ENCODE results near the gene JUNB. TPM values are rescaled to one million over a fixed set of nuclear protein-coding genes. Genes with fewer than 3 reads are reported as not detected.
"Not testable (repeated sequence)": the region's sequence is repeated elsewhere in the genome, so short reads cannot be mapped to it uniquely, and the experiment has no call there.

The JUNB gene
- polyA plus RNA-seq, 3 donors: 1,279 to 3,167 (median 1,468) TPM

DNA sequence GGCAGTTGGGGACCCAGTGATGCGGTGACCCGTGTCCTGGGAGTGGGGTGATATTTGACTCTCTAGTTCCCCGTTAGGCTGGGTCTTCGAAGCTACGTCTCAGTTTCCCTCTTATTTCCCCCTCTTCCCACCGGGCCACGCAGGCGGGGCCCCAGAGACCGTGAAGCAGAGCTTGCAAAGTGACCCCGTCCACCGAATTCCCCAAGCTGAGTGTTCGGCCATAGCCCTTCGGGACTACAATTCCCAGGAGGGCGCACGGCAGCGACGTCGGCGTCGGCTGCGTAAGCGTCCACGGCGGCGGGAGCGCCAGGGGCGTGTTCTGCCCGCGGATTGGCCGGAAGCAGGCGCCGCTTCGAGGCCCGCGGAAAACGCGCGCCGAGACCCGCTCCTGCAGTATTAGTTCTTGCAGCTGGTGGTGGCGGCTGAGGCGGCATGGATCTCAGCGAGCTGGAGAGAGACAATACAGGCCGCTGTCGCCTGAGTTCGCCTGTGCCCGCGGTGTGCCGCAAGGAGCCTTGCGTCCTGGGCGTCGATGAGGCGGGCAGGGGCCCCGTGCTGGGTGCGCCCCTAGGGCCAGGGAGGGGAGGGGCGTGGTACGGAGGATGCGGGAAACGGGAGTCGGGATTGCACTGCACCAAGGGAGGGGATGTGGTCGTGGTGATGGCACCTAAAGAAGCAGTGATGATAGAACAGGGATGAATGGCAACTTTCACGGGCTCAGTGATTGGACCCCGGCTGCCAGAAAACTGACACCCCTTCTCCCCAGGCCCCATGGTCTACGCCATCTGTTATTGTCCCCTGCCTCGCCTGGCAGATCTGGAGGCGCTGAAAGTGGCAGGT, 15.2 kb downstream of the JUNB start, which contains the start of gene RNASEH2A:
TSS of gene RNASEH2A (plus strand) at position 343 of the 840 bp plus-strand sequence. CDS start at position 433, 90 bp downstream.
- Histone ChIP-seq H3K9ac (ENCODE audit: insufficient read depth, low read length, poor library complexity, severe bottlenecking) (peak within 1 kb of the TSS; percentile 63), H3K36me3 (replicated peaks in 1 of 2; ENCODE audit: control insufficient read depth in 1 of 2, insufficient read depth in 2 of 2, low read length in 2 of 2) (no peaks in the 10 kb centered on the region), H3K27me3 (ENCODE audit: control insufficient read depth in 2 of 2, insufficient read depth in 2 of 2, low read length in 2 of 2) (peaks cover 4 to 18% of the 10 kb centered on the region in 2 donors), H3K9me3 (replicated peaks in 1 of 2; ENCODE audit: control insufficient read depth in 1 of 2, insufficient read depth in 1 of 2, low read length in 2 of 2) (no peaks in the 10 kb centered on the region), H4K20me1 (ENCODE audit: insufficient read depth, low read length) (no peaks in the 10 kb centered on the region), H3K4me1 (ENCODE audit: control insufficient read depth in 1 of 2, insufficient read depth in 2 of 2, low read length in 2 of 2) (peaks cover 20 to 26% of the 10 kb centered on the region in 2 donors), H3K4me3 (replicated peaks in 1 of 3; ENCODE audit: low read depth in 2 of 3, low read length in 3 of 3) (peak within 1 kb of the TSS; percentile 61 to 77 (median 63)), H3K4me2 (replicated peaks; ENCODE audit: extremely low read depth, low read length, poor library complexity, severe bottlenecking) (peak within 1 kb of the TSS; percentile 86), H2AFZ (ENCODE audit: insufficient read depth, low read depth, low read length, poor library complexity, severe bottlenecking) (peak within 1 kb of the TSS; percentile 98), H3K27ac (ENCODE audit: low read depth in 1 of 2, low read length in 2 of 2) (peak within 1 kb of the TSS; percentile 2 to 36), H3K79me2 (ENCODE audit: insufficient read depth, low read length) (peaks cover 7% of the 10 kb centered on the region)
- Mint-ChIP-seq H3K9me3 (peaks cover 0 to 4% (median 0%) of the 10 kb centered on the region in 7 donors), H3K27me3 (ENCODE audit: low read depth in 3 of 3) (peaks cover 10 to 18% (median 14%) of the 10 kb centered on the region in 3 donors), H3K27ac (peak within 1 kb of the TSS; percentile 69 to 90 (median 79)), H3K4me1 (peaks cover 23% of the 10 kb centered on the region), H3K36me3 (peaks cover 11 to 18% of the 10 kb centered on the region in 2 donors), H3K4me3 (peak within 1 kb of the TSS; percentile 83 to 92)
- peak; percentile 82 to 89 (median 86) for DNase-seq
- TF ChIP-seq CTCF (IDR thresholded peaks at IDR 0.05): no peak
- intact Hi-C loops (cut with micrococcal nuclease): loop anchor here in 1 of 2 donors (5.0 kb wide), 1 partner anchor 36 kb away; no protein-coding TSS in a partner anchor
- 1% methylated on average over 50 of the region's 66 CpGs for WGBS (ENCODE audit: insufficient coverage)

GRCh38 chr19:12815088-12815487, 23.8 kb downstream of the JUNB start:
- Histone ChIP-seq H3K27ac (ENCODE audit: low read depth in 1 of 2, low read length in 2 of 2) (no peak overlapping the region), H2AFZ (ENCODE audit: insufficient read depth, low read depth, low read length, poor library complexity, severe bottlenecking) (no peak overlapping the region), H3K9ac (ENCODE audit: insufficient read depth, low read length, poor library complexity, severe bottlenecking) (no peak overlapping the region), H3K27me3 (ENCODE audit: control insufficient read depth in 2 of 2, insufficient read depth in 2 of 2, low read length in 2 of 2) (no peaks in the 10 kb centered on the region), H3K4me3 (replicated peaks in 1 of 3; ENCODE audit: low read depth in 2 of 3, low read length in 3 of 3) (no peak overlapping the region), H4K20me1 (ENCODE audit: insufficient read depth, low read length) (no peaks in the 10 kb centered on the region), H3K9me3 (replicated peaks in 1 of 2; ENCODE audit: control insufficient read depth in 1 of 2, insufficient read depth in 1 of 2, low read length in 2 of 2) (no peaks in the 10 kb centered on the region), H3K4me2 (replicated peaks; ENCODE audit: extremely low read depth, low read length, poor library complexity, severe bottlenecking) (no peak overlapping the region), H3K79me2 (ENCODE audit: insufficient read depth, low read length) (no peaks in the 10 kb centered on the region), H3K4me1 (ENCODE audit: control insufficient read depth in 1 of 2, insufficient read depth in 2 of 2, low read length in 2 of 2) (no peaks in the 10 kb centered on the region), H3K36me3 (replicated peaks in 1 of 2; ENCODE audit: control insufficient read depth in 1 of 2, insufficient read depth in 2 of 2, low read length in 2 of 2) (peaks cover 0 to 15% of the 10 kb centered on the region in 2 donors)
- Mint-ChIP-seq H3K27me3 (ENCODE audit: low read depth in 3 of 3) (peaks cover 0 to 5% (median 2%) of the 10 kb centered on the region in 3 donors), H3K27ac (no peak overlapping the region), H3K9me3 (peaks cover 0 to 2% (median 0%) of the 10 kb centered on the region in 7 donors), H3K4me1 (no peaks in the 10 kb centered on the region), H3K36me3 (peaks cover 17 to 32% of the 10 kb centered on the region in 2 donors), H3K4me3 (no peak overlapping the region)
- 97% methylated on average over 6 of the region's 7 CpGs for WGBS (ENCODE audit: insufficient coverage)
- no peak for TF ChIP-seq CTCF (IDR thresholded peaks at IDR 0.05)
- DNase-seq: no peak
- intact Hi-C loops (cut with micrococcal nuclease): no loop called here

DNA sequence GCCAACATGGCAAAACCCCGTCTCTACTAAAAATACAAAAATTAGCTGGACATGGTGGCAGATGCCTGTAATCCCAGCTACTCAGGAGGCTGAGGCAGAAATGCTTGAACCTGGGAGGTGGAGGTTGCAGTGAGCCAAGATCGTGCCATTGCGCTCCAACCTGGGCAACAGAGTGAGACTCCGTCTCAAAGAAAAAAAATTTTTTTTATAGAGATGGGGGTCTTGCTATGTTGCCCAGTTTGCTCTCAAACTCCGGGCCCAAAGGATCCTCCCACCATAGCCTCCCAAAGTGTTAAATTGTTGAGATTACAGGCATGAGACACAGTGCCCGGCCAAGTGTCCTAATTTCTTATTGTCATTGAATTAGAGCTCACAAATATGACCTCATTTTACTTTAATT, 25.9 kb downstream of the JUNB start:
- intact Hi-C loops (cut with micrococcal nuclease): not testable (repeated sequence)

More for the DNA sequence above, 25.9 kb downstream of the JUNB start:
- not testable (repeated sequence) for H2AFZ ChIP-seq (ENCODE audit: insufficient read depth, low read depth, low read length, poor library complexity, severe bottlenecking); H3K4me2 ChIP-seq (replicated peaks; ENCODE audit: extremely low read depth, low read length, poor library complexity, severe bottlenecking); DNase-seq; H3K4me3 Mint-ChIP-seq; H3K27ac Mint-ChIP-seq; H3K4me1 ChIP-seq (ENCODE audit: control insufficient read depth in 1 of 2, insufficient read depth in 2 of 2, low read length in 2 of 2); H3K27ac ChIP-seq (ENCODE audit: low read depth in 1 of 2, low read length in 2 of 2); H4K20me1 ChIP-seq (ENCODE audit: insufficient read depth, low read length); H3K27me3 ChIP-seq (ENCODE audit: control insufficient read depth in 2 of 2, insufficient read depth in 2 of 2, low read length in 2 of 2); H3K79me2 ChIP-seq (ENCODE audit: insufficient read depth, low read length); H3K4me1 Mint-ChIP-seq; H3K9ac ChIP-seq (ENCODE audit: insufficient read depth, low read length, poor library complexity, severe bottlenecking); H3K4me3 ChIP-seq (replicated peaks in 1 of 3; ENCODE audit: low read depth in 2 of 3, low read length in 3 of 3); H3K9me3 ChIP-seq (replicated peaks in 1 of 2; ENCODE audit: control insufficient read depth in 1 of 2, insufficient read depth in 1 of 2, low read length in 2 of 2); H3K27me3 Mint-ChIP-seq (ENCODE audit: low read depth in 3 of 3); H3K9me3 Mint-ChIP-seq
- no CpG with 5 or more reads among the region's 6 CpGs for WGBS (ENCODE audit: insufficient coverage)
- H3K36me3 ChIP-seq (replicated peaks in 1 of 2; ENCODE audit: control insufficient read depth in 1 of 2, insufficient read depth in 2 of 2, low read length in 2 of 2): peaks cover 0 to 15% of the 10 kb centered on the region in 2 donors
- peaks cover 17 to 31% of the 10 kb centered on the region in 2 donors for H3K36me3 Mint-ChIP-seq
